GM21515 (cell line): ENCODE measurements around the gene MRPL34.

Source experiments
- ATAC-seq: cut with Tn5 transposase; IDR thresholded peaks from one replicate; pipeline ENCODE4 v1.9.1; 2021; ENCODE audit not compliant: unreplicated experiment

Gene MRPL34

GRCh38 chr19:17340302-17340870 lies 34.7 kb downstream of the MRPL34 start:
- no peak for ATAC-seq

GRCh38 chr19:17340871-17341357 lies 35.2 kb downstream of the MRPL34 start:
- ATAC-seq = no peak

DNA sequence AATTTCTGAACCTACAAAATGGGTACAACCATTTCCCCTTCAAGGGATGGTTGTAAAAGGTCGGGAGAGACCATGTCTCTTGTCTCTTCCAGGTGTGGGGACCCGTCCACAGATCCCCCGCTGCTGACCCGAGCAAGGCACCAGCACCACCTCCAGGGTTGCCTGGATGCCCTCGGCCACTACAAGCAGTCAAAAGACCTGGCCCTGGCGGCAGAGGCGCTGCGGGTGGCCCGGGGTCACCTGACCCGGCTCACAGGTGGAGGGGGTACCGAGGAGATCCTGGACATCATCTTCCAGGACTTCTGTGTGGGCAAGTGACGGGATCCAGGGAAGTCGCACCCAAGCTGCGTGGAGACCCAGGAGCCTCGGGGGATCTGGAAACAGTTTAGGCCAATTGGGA lies 35.7 kb downstream of the MRPL34 start:
- no peak for ATAC-seq

- no peak for ATAC-seq
These were observed 36.2 kb downstream of the MRPL34 start for GRCh38 chr19:17341845-17342244.

DNA sequence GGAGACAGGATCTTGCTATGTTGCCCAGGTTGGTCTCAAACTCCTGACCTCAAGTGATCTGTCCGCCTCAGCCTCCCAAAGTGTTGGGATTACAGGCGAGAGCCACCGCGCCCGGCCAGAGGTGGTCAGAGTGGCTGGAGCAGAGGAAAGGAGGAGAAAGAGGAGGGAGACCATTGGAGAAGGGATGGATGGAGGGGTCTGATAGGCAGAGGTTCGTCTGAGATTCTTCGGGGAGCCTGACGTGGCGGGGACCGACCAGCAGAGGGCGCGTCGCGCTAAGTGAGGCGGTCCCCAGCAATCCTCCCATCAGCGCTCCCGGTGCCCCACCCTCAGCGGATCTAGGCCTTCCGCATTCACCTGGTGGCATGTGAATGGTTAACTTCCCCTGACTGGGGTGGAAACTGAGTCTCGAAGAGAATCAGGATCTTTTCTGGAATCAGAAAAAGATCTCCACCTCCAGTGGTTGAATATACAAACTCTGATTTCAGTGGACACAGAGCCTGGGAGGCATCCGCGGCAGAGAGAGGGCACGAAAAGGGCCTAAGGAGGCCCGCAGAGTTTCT lies 40.5 kb downstream of the MRPL34 start:
- peak; percentile 62 for ATAC-seq

GRCh38 chr19:17347361-17347760 lies 41.7 kb downstream of the MRPL34 start:
- no peak for ATAC-seq

DNA sequence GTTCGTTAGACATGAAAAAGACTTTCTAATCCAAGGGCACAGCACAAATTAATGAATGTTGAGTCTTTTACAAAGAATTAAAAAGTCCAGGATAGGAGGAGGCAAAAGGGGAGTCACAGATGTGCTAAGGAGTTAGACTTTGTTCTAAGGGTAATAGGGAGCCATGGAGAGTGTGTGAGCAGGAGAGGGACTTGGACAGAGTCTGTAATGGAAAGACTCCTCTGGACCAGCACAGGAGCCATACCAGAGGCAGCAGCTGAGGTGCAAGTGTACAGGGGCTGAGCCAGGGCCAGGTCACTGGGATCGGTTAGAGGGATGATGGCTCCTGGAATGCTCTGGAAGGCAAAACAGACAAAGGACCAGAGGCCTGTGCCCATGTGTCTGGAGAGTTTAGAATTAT lies 42.2 kb downstream of the MRPL34 start:
- no peak for ATAC-seq

DNA sequence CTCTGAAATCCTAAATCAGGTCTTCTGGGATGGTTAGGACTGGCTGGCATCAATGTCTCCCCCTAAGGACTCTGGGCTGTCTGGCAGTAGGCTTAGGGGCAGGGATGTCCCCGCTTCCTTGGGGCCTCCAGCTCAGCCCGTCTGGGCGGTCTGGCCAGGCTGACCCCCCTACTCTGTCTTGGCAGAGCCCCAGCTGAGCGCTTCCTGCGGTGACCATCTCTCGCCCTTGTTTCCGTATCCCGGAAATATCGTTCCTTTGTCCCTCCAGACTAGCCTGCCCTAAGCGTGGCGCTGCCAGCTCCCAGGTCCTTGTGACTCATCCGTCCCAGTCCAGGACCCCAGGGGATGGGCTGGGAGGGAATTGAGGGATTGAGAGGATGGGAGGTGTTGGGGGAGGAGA lies 43.0 kb downstream of the MRPL34 start:
- ATAC-seq = no peak

DNA sequence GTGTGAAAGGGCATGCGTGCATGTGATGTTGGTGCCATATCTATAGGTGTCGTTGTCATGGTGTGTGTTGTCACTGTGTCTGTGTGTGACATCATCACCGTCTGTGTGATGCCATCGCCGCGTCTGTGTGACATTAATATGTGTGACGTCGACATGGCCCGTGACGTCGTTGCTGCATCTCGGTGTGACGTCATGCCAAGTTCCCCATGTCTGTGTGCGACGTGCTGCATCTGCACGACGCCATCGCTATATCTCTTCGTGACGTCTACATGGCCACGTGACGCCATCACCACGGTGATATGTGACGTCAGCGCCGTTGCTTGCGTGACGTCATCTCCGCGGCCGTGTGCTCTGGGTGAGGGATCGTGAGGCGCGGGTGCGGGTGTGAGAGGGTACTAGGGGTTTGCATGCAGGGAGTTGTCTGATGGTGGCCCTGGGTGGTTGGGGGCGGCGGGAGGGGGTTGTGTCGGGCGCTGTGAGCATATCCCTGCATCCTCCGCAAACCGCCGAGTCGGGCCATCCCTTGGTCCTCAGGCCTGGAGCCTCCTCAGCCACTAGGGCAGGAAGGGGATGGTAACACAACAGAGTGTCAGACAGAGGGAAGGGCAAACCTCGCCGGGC lies 46.3 kb downstream of the MRPL34 start:
- ATAC-seq = no peak

DNA sequence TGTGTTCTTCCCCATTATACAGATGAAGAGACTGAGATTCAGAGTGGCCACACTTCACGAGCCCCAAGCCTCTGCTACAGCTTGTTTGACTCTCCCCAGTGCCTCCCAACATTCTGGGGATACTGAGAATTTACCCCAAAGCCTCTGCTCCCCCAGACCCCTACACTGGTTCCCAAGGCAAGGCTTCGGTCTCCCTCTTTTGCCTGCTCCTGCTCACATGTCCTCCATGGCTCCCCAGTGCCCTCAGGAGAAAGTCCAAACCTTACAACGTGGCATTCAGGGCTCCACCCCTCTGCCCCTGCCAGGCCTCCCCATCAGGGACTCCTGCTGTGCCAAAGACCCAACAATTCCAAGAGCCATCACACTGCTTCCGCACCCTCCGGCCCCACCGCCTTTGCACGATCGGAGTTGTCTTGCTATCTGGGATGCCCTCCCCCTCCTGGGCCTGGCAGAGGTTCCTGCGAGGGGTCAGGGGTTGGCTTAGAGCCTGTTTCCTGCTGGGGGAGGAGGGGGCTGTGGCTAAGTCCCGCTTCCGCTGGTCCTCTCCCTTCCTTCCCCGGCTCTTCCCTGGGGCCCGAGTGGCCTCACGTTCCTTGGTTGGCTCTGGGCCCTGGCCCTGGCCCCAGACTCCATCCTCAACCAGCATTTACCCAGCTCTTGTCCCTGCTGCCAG lies 47.1 kb downstream of the MRPL34 start:
- ATAC-seq = no peak

- ATAC-seq = no peak
These were observed 47.7 kb downstream of the MRPL34 start for GRCh38 chr19:17353386-17353785.
